GM20431 (cell line): ENCODE measurements around the gene BOD1.

ENCODE experiments used
- in situ Hi-C: fragments of 300-500 bp; cut with MseI, MboI; formaldehyde crosslinking; loops from one replicate; pipeline ENCODE4 v1.15.0; 2020; ENCODE audit warnings: low sequenced_read_pairs; ENCODE audit not compliant: unreplicated experiment

The BOD1 gene

GRCh38 chr5:173582216-173583111 is 34.0 kb downstream of the BOD1 start:
- in situ Hi-C loops = no loop called here

GRCh38 chr5:173581408-173582215 is 34.8 kb downstream of the BOD1 start:
- in situ Hi-C loops = no loop called here

GRCh38 chr5:173578947-173579615 is 37.4 kb downstream of the BOD1 start:
- in situ Hi-C loops = no loop called here

GRCh38 chr5:173577817-173578216 is 38.6 kb downstream of the BOD1 start:
- in situ Hi-C loops = no loop called here

GRCh38 chr5:173577166-173577565 is 39.3 kb downstream of the BOD1 start:
- in situ Hi-C loops = no loop called here

- in situ Hi-C loops = no loop called here
Measured at GRCh38 chr5:173575985-173576384, 40.5 kb downstream of the BOD1 start.

GRCh38 chr5:173574983-173575382 is 41.5 kb downstream of the BOD1 start:
- in situ Hi-C loops = no loop called here

GRCh38 chr5:173573126-173573960 is 43.1 kb downstream of the BOD1 start:
- in situ Hi-C loops = no loop called here

- in situ Hi-C loops = no loop called here
Measured at GRCh38 chr5:173572431-173573125, 43.9 kb downstream of the BOD1 start.

- in situ Hi-C loops = no loop called here
Measured at GRCh38 chr5:173570321-173571090, 45.9 kb downstream of the BOD1 start.

- in situ Hi-C loops = no loop called here
Measured at GRCh38 chr5:173568703-173569102, 47.7 kb downstream of the BOD1 start.

GRCh38 chr5:173568128-173568527 is 48.3 kb downstream of the BOD1 start:
- in situ Hi-C loops = no loop called here

- in situ Hi-C loops = no loop called here
Measured at GRCh38 chr5:173567548-173567947, 48.9 kb downstream of the BOD1 start.

- in situ Hi-C loops = no loop called here
Measured at GRCh38 chr5:173565491-173566072, 50.9 kb downstream of the BOD1 start.

- in situ Hi-C loops = no loop called here
Measured at GRCh38 chr5:173564106-173564505, 52.3 kb downstream of the BOD1 start.

GRCh38 chr5:173563246-173563645 is 53.2 kb downstream of the BOD1 start:
- in situ Hi-C loops = no loop called here

GRCh38 chr5:173562451-173562850 is 54.0 kb downstream of the BOD1 start:
- in situ Hi-C loops = no loop called here
